ENCODE measurements around the gene KRTAP6-3. TPM values are rescaled to one million over a fixed set of nuclear protein-coding genes. Genes with fewer than 3 reads are reported as not detected.

KRTAP6-3 gene
- total and polyA plus RNA-seq, 2 of the 8 experiments (the other 6 are each of a cell fraction or from before 2014, with no cell fraction given) = not detected

- no peaks in the 10 kb centered on the region for H3K9me3 ChIP-seq (ENCODE audit: insufficient read depth in 2 of 2, low read depth in 1 of 2, low read length in 1 of 2)
- no peaks in the 10 kb centered on the region for H3K27me3 ChIP-seq (replicated peaks in 1 of 4; ENCODE audit: control insufficient read depth in 3 of 4, extremely low read depth in 1 of 4, insufficient read depth in 3 of 4, low read length in 3 of 4)
- no peak overlapping the region for H2BK20ac ChIP-seq (ENCODE audit: low read length)
- H2AFZ ChIP-seq (ENCODE audit: low read length) = no peak overlapping the region
- no peaks in the 10 kb centered on the region for H3K4me1 ChIP-seq (replicated peaks in 1 of 4; ENCODE audit: control insufficient read depth in 3 of 4, insufficient read depth in 4 of 4, low read length in 3 of 4)
- no peak overlapping the region for H3K18ac ChIP-seq (ENCODE audit: extremely low read depth, low read length)
- H4K20me1 ChIP-seq (replicated peaks in 1 of 2; ENCODE audit: control insufficient read depth in 1 of 2, insufficient read depth in 2 of 2, low read length in 2 of 2) = no peaks in the 10 kb centered on the region
- H3K27ac ChIP-seq (ENCODE audit: low read depth, low read length) = no peak overlapping the region
- no peak overlapping the region for H3K14ac ChIP-seq (ENCODE audit: insufficient read length)
- H2BK120ac ChIP-seq (replicated peaks; ENCODE audit: low read depth, low read length) = no peak overlapping the region
- no peaks in the 10 kb centered on the region for H3K79me1 ChIP-seq (ENCODE audit: low read depth, low read length)
- H2BK15ac ChIP-seq (ENCODE audit: low read length) = no peak overlapping the region
- H4K91ac ChIP-seq (replicated peaks; ENCODE audit: insufficient read length, low read length) = no peak overlapping the region
- no peak overlapping the region for H3K56ac ChIP-seq (replicated peaks; ENCODE audit: insufficient read length, low read depth, low read length)
- no peaks in the 10 kb centered on the region for H3K23me2 ChIP-seq (ENCODE audit: low read depth, low read length)
- DNase-seq (ENCODE audit: low read depth in 1 of 2, low spot score in 2 of 2) (no peak), FAIRE-seq (no peak)
- no peak overlapping the region for H4K5ac ChIP-seq (ENCODE audit: insufficient read length, low read depth, low read length)
- no peak overlapping the region for H3K4ac ChIP-seq (replicated peaks; ENCODE audit: insufficient read length, low read depth, low read length)
- WGBS, 2 experiments (ENCODE audit: extremely low coverage in 1 of 2, insufficient coverage in 1 of 2, insufficient read length in 1 of 2, insufficient replicate concordance in 2 of 2, low coverage in 1 of 2, low lambda C conversion rate in 2 of 2, missing lambda C conversion rate in 1 of 2) = 87% methylated on average over 3 of the region's 3 CpGs; no CpG with 5 or more reads in 1 of the 2 experiments
- H3K9ac ChIP-seq (replicated peaks in 1 of 4; ENCODE audit: extremely low read depth in 1 of 4, low read depth in 3 of 4, low read length in 3 of 4) = no peak overlapping the region
- ChIA-PET CTCF (ENCODE audit: partially characterized antibody) (no interaction called here), POLR2A (ENCODE audit: partially characterized antibody) (no interaction called here)
- no peak overlapping the region for H3K23ac ChIP-seq (ENCODE audit: insufficient read length)
- no peak overlapping the region for H2BK5ac ChIP-seq (ENCODE audit: low read depth, low read length)
- no peak overlapping the region for H2BK12ac ChIP-seq (ENCODE audit: low read depth, low read length)
- H2AK5ac ChIP-seq (ENCODE audit: low read depth, low read length) = no peak overlapping the region
- no peaks in the 10 kb centered on the region for H3K36me3 ChIP-seq (ENCODE audit: control insufficient read depth in 2 of 4, insufficient read depth in 4 of 4, low read length in 3 of 4)
- no peak overlapping the region for H3K4me3 ChIP-seq (ENCODE audit: extremely low read depth in 1 of 4, insufficient read depth in 2 of 4, low read depth in 3 of 4, low read length in 4 of 4)
- no peaks in the 10 kb centered on the region for H3K79me2 ChIP-seq (ENCODE audit: control insufficient read depth in 1 of 2, insufficient read depth in 2 of 2, low read length in 2 of 2)
- no peak overlapping the region for H3K4me2 ChIP-seq (ENCODE audit: insufficient read depth in 1 of 2, low read depth in 2 of 2, low read length in 2 of 2)
- no peak overlapping the region for H4K8ac ChIP-seq (ENCODE audit: extremely low read depth, insufficient read depth, low read length)
- no peak for TF ChIP-seq CEBPB (IDR thresholded peaks at IDR 0.05; ENCODE audit: low read depth, low read length)
- no peak for TF ChIP-seq FOSL1 (IDR thresholded peaks at IDR 0.05; ENCODE audit: insufficient read depth, low read depth, low read length)
- TF ChIP-seq KDM4A (IDR thresholded peaks at IDR 0.05; ENCODE audit: low read depth, low read length, severe bottlenecking) = no peak
- no peak for TF ChIP-seq BACH1 (IDR thresholded peaks at IDR 0.05; ENCODE audit: low read length)
- no peak for TF ChIP-seq TAF7 (optimal IDR thresholded peaks at IDR 0.05; ENCODE audit: borderline replicate concordance, low read depth, low read length)
- TF ChIP-seq EGR1 (IDR thresholded peaks at IDR 0.05; ENCODE audit: borderline replicate concordance, low read depth, low read length) = no peak
- TF ChIP-seq SP2 (IDR thresholded peaks at IDR 0.05; ENCODE audit: low read length) = no peak
- TF ChIP-seq CBX5 (IDR thresholded peaks at IDR 0.05; ENCODE audit: low read depth, low read length) = no peak
- TF ChIP-seq JUND (IDR thresholded peaks at IDR 0.05; ENCODE audit: low read length) = no peak
- no peak for TF ChIP-seq ATF2 (IDR thresholded peaks at IDR 0.05; ENCODE audit: low read length)
- no peak for TF ChIP-seq ATF3 (IDR thresholded peaks at IDR 0.05; ENCODE audit: insufficient read depth, low read depth, low read length)
- TF ChIP-seq POLR2AphosphoS5 (IDR thresholded peaks at IDR 0.05; ENCODE audit: low read depth, low read length) = no peak
Measured at GRCh38 chr21:30580132-30580531, 12.1 kb upstream of the KRTAP6-3 start.

Data from H1 (cell line).